ENCODE results near the gene ASCL5.
A peak's percentile ranks its signal among the peaks of the same experiment; 100 is the strongest.

ASCL5 gene

GRCh38 chr1:201109651-201110050, 17.3 kb downstream of the ASCL5 start:
- no peak for DNase-seq

DNA sequence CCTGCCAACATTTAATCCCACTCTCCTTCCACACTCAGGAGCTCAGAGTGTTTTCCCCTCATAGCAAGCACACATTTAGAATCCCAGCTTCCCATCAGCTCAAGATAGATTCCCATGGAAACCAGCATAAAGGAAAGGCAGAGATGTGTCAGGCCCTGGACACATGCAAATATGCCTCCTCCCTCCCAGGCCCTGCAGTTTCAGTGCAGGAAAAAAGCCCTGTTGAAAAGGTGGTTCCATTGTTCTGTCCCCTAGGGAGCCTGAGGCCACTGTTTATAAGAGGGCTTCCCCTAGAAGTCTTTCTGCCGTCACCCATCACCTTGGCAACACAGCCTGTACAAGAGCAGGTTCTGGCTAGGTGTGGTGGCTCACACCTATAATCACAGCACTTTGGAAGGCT, 18.4 kb downstream of the ASCL5 start:
- peak; percentile 99 for DNase-seq

DNA sequence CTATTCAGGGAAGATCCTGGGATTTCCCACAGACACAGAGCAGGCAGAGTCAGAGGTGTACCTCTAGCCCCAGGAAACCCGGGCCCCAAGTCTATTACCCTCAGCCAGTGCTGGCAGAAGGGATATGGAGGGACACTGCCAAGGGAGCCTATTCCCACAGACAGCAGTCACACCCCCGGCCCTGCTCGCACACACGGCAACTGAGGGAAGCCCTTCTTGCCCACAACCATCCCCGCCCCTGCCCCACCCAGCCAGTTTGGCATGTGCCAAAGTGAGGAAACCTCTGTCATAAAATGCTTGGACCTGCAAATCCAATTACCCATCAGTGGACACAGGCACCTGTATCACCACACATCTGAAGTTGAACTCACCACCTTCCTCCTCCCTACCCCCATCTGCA, 21.3 kb downstream of the ASCL5 start:
- no peak for DNase-seq

- DNase-seq = no peak
These were observed 22.8 kb downstream of the ASCL5 start for GRCh38 chr1:201104141-201104540.

DNA sequence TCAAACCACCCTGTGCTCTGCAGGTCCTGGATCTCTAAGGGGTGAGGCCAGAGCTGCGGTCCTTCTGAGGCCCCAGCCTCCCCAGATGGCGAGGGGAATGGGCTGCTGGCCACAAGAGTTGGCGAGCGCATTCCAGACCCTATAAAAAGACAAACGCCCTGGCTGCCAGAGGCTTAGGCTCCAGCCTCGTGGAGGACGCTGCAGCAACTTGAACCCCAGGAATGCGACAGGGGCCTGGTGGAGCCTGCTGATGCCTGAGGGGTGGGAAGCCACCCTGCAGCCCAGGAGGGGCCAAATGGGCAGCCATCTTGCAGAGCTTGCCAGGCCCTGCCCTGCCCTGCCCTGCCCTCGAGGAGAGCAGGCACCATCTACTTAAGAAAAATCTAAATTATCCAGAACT, 23.3 kb downstream of the ASCL5 start:
- no peak for DNase-seq

DNA sequence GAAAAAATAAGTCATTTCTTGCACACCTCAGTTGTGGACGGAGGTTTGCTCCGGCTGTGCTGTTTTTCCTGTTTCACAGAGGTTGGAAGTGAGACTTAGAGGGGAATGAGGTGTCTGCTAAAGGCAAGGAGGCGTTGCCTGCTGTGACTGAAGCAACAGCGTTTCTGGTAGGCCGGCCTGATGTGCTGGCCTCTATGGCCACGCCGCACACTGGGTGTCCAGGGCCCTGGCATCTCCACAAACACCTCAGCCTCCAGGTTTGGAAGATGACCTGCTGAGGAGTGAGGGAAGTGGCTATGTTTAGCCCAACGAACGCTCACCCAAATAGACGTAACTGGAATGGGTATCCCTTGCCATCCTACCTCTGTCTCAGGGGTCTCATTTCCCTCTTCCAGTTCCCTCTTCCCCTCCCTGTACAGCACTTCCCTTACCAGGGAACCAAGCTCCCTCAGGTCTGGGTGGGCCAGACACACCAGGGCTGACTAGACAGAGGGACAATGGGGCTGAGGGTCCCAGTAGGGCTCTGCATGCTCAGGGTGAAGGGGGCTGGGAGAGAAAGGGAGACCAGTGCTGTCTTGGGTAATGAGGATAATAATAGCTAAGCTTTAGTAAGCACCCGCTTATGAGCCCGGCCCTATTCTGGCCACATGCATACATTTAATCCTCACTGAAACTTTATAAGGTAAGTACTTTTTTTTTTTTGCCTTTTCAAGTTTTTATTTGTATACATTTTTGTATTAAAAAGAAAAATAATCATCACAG, 26.6 kb downstream of the ASCL5 start:
- no peak for DNase-seq

DNA sequence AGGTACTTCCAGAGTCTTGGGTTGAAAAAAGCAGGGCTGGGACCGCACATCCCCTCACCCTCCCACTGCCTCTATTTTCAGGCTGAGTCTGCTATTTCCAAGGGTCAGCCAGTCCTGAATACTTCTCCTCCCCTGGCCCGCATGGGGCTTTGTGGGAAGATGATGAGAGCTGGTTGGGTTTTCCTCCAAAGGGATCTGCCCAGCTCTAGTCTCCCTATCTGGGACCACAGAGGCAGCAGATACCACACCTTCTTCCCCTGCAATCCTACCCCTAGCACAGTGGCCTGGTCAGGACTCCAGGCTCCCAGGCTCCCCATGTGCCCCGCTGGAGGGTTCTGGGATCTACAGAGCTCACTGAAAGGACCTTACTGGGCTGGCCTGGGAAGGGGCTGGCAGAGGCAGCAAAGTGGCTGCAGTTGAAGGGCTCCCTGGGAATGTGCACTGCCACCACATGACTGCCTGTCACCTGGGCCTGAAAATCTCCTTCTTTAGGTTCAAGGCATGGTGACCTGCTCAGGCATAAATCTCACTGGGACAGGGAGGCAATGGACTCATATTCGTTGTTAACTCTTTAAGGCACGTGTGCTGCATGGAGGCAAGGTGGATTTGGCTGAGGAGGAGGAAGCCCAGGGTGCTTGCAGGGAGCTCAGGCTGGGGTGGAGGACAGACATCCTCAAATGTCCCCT, 27.8 kb downstream of the ASCL5 start:
- DNase-seq = no peak

GRCh38 chr1:201096977-201097856, 29.8 kb downstream of the ASCL5 start:
- no peak for DNase-seq

- DNase-seq = no peak
These were observed 30.9 kb downstream of the ASCL5 start for GRCh38 chr1:201096041-201096461.

- no peak for DNase-seq
These were observed 31.4 kb downstream of the ASCL5 start for GRCh38 chr1:201095581-201095980.

DNA sequence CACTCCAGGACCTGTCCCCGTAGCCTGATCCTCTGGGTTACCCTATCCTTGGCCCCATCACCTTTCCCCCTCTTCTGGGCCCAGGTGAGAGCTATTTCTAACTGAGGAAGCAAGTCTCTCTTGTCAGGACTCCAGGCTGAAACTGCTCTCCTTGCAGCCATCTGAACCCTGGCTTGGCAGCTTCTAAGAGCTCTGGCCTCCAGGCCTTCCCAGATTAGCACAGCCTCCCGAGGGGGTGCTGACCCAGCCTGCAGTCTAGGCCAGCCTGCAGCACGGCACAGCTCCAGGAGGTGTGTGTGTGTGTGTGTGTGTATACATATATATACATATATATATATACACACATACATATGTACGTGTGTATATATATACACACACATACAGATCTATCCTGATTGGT, 32.2 kb downstream of the ASCL5 start:
- DNase-seq = no peak

DNA sequence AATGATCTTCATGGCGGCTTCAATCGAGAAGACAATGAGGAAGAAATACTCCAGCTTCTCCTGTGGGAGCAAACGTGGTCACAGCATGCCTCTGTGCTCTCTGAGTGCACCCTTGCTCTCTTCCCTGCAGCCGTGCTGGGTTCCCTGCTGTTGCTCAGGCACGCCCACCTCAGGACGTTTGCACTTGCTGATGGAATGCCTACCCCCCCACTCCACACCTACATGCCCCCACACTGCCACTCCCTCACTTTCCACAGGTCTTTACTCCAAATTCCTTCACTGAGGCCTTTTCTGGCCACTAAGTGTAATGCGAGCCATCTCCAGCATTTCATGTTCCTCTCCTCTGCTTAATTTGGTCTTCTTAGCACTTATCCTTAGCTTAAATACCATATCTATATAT, 33.0 kb downstream of the ASCL5 start:
- DNase-seq = no peak

- no peak for DNase-seq
These were observed 33.4 kb downstream of the ASCL5 start for GRCh38 chr1:201093561-201093960.

DNA sequence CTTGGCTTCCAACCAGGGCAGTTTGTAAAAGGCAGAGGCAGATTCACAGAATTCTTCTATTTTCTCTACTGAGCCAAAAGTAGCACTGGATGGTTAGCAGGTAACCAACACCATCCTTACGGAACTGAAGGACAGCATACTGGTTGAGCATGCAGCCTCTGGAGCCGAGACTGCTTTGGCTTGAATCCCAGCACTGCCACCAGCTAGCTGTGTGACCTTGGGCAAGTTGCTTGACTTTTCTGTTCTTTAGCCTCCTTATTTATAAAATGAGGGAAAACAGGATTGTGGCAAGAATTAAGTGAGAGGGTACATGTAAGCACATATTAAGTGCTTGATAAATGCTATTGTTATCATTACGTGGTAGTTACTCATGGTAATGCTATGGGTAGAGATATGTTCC, 34.2 kb downstream of the ASCL5 start:
- no peak for DNase-seq

- no peak for DNase-seq
These were observed 35.7 kb downstream of the ASCL5 start for GRCh38 chr1:201091256-201091655.

- no peak for DNase-seq
These were observed 36.4 kb downstream of the ASCL5 start for GRCh38 chr1:201090541-201090940.

GRCh38 chr1:201089596-201089995, 37.4 kb downstream of the ASCL5 start:
- no peak for DNase-seq

DNA sequence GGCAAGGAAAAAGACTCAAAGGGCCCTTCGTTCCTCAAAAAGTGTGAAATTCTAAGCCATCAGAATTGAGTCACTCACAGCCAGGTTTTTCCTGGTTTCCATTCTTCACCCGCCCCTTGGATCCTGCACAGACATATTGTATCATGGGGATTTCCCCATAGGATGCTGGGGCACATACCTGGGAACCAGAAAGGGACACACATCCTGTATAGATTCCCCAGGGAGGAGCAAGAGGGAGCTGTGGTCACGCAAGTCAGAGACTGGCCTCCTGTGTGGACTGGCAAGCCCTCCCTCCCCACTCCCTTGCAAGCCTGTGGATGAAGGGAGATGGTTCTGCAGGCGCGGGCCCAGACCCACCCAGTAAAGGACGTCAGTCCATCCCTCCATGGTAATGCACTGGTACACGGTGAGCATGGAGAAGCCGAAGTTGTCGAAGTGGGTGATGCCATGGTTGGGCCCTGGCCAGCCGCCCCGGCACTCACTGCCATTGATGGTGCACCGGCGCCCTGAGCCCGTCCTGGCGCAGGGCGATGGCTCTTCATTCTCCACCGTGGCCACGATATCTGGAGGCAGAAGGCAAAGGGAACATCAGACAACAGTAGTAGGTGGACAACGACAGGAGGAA, 38.0 kb downstream of the ASCL5 start:
- DNase-seq = peak; percentile 56

DNA sequence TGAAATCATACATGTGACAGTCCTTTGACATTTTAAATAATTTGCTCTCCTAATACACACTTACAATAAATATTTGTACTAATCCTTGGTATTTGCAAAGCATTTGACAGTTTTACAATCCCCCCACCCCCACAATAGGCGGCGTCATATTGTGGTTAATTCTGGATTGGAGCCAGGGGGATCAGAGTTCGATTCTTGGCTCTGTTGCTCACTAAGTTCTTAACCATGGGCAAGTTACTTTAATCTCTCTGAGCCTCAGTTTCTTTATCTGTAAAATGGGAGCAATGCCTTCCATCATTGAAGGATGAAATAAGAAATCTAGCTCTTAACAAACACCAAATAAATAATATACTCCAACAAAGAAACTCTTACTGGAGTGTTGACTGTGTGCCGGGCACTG, 38.6 kb downstream of the ASCL5 start:
- DNase-seq = no peak

DNA sequence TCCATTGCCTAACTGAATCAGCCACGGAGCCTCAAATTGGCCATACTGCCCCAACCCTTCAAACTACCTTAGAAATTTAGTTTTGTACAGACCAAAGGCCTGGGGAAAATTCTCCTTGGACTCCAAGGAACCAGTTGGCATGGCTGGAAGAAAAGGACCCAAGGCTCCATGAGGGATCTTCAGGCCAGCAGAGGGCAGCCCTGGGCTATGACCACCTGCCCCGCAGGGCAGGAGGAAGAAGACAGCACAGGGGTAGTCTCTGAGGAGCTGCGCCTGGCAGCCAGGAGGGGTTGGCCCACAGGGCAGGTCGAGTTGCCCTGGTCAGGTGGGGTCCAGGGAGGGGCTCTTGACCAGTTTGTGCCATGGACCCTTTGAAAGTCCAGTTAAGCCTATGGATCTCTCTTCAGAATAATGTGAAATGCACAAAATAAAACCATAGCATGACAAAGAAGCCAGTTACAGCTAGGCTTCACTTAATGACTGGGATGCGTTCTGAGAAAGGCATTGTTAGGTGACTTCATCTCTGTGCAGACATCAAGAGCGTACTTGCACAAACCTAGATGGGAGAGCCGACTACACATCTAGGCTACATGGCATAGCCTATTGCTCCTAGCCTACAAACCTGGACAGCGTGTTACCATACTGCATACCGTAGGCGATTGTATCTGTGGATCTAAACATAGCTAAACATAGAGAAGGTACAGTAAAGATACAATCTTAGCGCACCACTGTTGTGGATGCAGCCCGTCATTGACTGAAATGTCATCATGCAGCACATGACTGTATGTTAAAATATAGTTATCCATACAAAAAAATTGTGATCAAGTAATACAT, 40.9 kb downstream of the ASCL5 start:
- DNase-seq = peak; percentile 55

DNA sequence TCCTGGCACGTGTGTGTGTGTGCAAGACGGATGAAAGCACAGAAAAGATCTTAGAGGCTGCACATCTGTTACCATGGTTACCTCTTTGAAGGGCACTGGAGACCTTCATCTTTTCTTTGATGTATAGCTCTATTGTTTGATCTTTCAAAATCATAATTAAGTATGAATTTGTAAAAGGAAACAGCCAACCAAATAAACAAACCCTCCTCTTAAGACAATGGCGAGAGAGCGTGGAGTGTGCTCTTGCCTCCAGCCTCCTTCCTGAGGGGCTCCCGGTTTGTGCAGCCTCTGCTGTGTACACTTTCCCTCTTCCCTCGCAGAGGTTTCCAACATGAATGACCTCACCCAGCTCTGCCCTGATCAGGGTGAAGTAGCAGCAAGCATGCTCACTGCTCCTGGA, 42.7 kb downstream of the ASCL5 start:
- peak; percentile 61 for DNase-seq

DNA sequence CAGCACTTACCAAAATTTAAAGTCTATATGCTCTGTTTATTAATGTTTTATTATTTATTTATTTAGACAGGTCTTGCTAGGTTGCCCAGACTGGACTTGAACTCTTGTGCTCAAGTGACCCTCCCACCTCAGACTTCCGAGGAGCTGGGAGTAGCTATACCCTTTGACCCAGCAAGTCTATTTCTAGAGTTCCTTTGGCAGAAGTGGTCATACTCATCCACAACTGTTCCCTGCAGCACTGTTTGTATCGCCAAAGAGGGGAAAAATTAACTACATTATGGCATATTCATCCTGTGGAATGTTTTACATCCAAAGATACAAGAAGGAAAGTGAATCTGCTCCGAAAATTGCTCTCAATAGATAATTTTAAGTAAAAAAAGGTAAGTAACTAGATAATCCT, 43.2 kb downstream of the ASCL5 start:
- DNase-seq = no peak
